Heart left ventricle (tissue), 13 donors: ENCODE results near the gene FAM222A.

Source experiments
- CTCF ChIP-seq, 12 donors: fragments of 200-600 bp; sonication (generic) in 4 of 12; IDR thresholded peaks; one replicate each; pipeline versions ENCODE4 v1.5.0 to v1.8.0; 2018 to 2022; ENCODE audit warnings: antibody characterized with exemption in 12 of 12, mild to moderate bottlenecking in 5 of 12
- POLR2A ChIP-seq, 2 donors: fragments of 450-650 bp; IDR thresholded peaks; one replicate each; pipeline ENCODE4 v1.6.1; 2017; ENCODE audit warnings: antibody characterized with exemption in 2 of 2, mild to moderate bottlenecking in 2 of 2, moderate library complexity in 2 of 2
- donor health status: ischemic (EF 13 %, LVEDD 7.1; RV severe dilation, severe dysfunction).
- donor health status: DM: no; HTN: yes; CAD: no.
- donor health status: DM: no; HTN: no; CAD: no.
- donor health status: ischemic (EF 25% LVEDD 6.9; RV normal size, moderate dysfunction).
- donor health status: ischemic (EF 25% LVEDD 5.7; RV mildly dilated, moderate dysfunction).
- donor health status: ischemic (EF 35%, LVEDD 5.7; RV mildly dilated, moderate dysfunction).
- donor health status: nonischemic (EF 11% LVEDD 7.7; RV severe dilation, severe dysfunction).
- donor health status: DM: yes; HTN: yes; CAD: no.
- donor health status: PGD.
- donor health status: ischemic (EF 29% LVEDD 5.4; RV normal size, mild dysfunction).
- donor health status: nonischemic (EF 23%, LVEDD 6.1; RV moderate dilation, normal function).

- TF ChIP-seq CTCF (IDR thresholded peaks at IDR 0.05) (no peak), POLR2A (IDR thresholded peaks at IDR 0.05) (no peak)
Observed at GRCh38 chr12:109721276-109721675, 7.7 kb downstream of the FAM222A start.
